ENCODE measurements around the gene CFAP46. TPM values are rescaled to one million over a fixed set of nuclear protein-coding genes. Genes with fewer than 3 reads are reported as not detected.
"Not testable (repeated sequence)": the region's sequence is repeated elsewhere in the genome, so short reads cannot be mapped to it uniquely, and the experiment has no call there.

The CFAP46 gene
- total RNA-seq, 4 donors from 2014 or later: 0.29 to 9.0 (median 2.7) TPM

GRCh38 chr10:132960071-132960472, 17.7 kb upstream of the CFAP46 start:
- no peak for DNase-seq
- Histone ChIP-seq H3K27ac (no peak overlapping the region), H3K4me1 (no peaks in the 10 kb centered on the region), H3K9me3 (no peaks in the 10 kb centered on the region), H3K27me3 (no peaks in the 10 kb centered on the region), H3K4me3 (no peak overlapping the region), H3K36me3 (no peaks in the 10 kb centered on the region)
- TF ChIP-seq CTCF (IDR thresholded peaks at IDR 0.05): no peak
- intact Hi-C loops (cut with DNase I; ENCODE audit: low total_unique reads): no loop called here

GRCh38 chr10:132959559-132959961, 17.2 kb upstream of the CFAP46 start:
- Histone ChIP-seq H3K27me3 (no peaks in the 10 kb centered on the region), H3K27ac (no peak overlapping the region), H3K9me3 (no peaks in the 10 kb centered on the region), H3K36me3 (no peaks in the 10 kb centered on the region), H3K4me3 (no peak overlapping the region), H3K4me1 (no peaks in the 10 kb centered on the region)
- intact Hi-C loops (cut with DNase I; ENCODE audit: low total_unique reads): no loop called here
- no peak for DNase-seq
- TF ChIP-seq POLR2A (IDR thresholded peaks at IDR 0.05) (no peak), CTCF (IDR thresholded peaks at IDR 0.05) (no peak)

- Histone ChIP-seq H3K27me3 (no peaks in the 10 kb centered on the region), H3K4me1 (no peaks in the 10 kb centered on the region), H3K4me3 (no peak overlapping the region), H3K36me3 (no peaks in the 10 kb centered on the region), H3K9me3 (no peaks in the 10 kb centered on the region), H3K27ac (no peak overlapping the region)
- intact Hi-C loops (cut with DNase I; ENCODE audit: low total_unique reads): no loop called here
- TF ChIP-seq POLR2A (IDR thresholded peaks at IDR 0.05): no peak
- no peak for TF ChIP-seq CTCF (IDR thresholded peaks at IDR 0.05)
- DNase-seq: no peak
These were observed 16.7 kb upstream of the CFAP46 start for GRCh38 chr10:132958883-132959558.

- no peaks in the 10 kb centered on the region for H3K4me1 ChIP-seq
- H3K27ac ChIP-seq: no peak overlapping the region
- TF ChIP-seq POLR2A (IDR thresholded peaks at IDR 0.05) (no peak), CTCF (IDR thresholded peaks at IDR 0.05) (no peak)
- no peak overlapping the region for H3K4me3 ChIP-seq
- no peaks in the 10 kb centered on the region for H3K9me3 ChIP-seq
- H3K27me3 ChIP-seq: no peaks in the 10 kb centered on the region
- H3K36me3 ChIP-seq: no peaks in the 10 kb centered on the region
- intact Hi-C loops (cut with DNase I; ENCODE audit: low total_unique reads): no loop called here
- DNase-seq: no peak
These were observed 15.9 kb upstream of the CFAP46 start for GRCh38 chr10:132957981-132958882.

GRCh38 chr10:132957131-132957530, 14.8 kb upstream of the CFAP46 start:
- no peaks in the 10 kb centered on the region for H3K27me3 ChIP-seq
- H3K4me3 ChIP-seq: no peak overlapping the region
- no peaks in the 10 kb centered on the region for H3K4me1 ChIP-seq
- no peak for DNase-seq
- no peaks in the 10 kb centered on the region for H3K36me3 ChIP-seq
- no peaks in the 10 kb centered on the region for H3K9me3 ChIP-seq
- no peak overlapping the region for H3K27ac ChIP-seq
- TF ChIP-seq POLR2A (IDR thresholded peaks at IDR 0.05) (no peak), CTCF (IDR thresholded peaks at IDR 0.05) (no peak)
- intact Hi-C loops (cut with DNase I; ENCODE audit: low total_unique reads): no loop called here

- H3K4me3 ChIP-seq; H3K36me3 ChIP-seq; H3K9me3 ChIP-seq; H3K27me3 ChIP-seq; H3K4me1 ChIP-seq; intact Hi-C loops (cut with DNase I; ENCODE audit: low total_unique reads); H3K27ac ChIP-seq; DNase-seq: not testable (repeated sequence)
These were observed 13.9 kb upstream of the CFAP46 start for GRCh38 chr10:132956259-132956658.

All from uterus (tissue), 4 donors.